ENCODE results near the gene CRB2. TPM values are rescaled to one million over a fixed set of nuclear protein-coding genes. Genes with fewer than 3 reads are reported as not detected.

Gene CRB2
- total and polyA plus RNA-seq, 2 of the 13 experiments (the other 11 are each of a cell fraction or from before 2014, with no cell fraction given): 0.01 to 0.29 TPM

DNA sequence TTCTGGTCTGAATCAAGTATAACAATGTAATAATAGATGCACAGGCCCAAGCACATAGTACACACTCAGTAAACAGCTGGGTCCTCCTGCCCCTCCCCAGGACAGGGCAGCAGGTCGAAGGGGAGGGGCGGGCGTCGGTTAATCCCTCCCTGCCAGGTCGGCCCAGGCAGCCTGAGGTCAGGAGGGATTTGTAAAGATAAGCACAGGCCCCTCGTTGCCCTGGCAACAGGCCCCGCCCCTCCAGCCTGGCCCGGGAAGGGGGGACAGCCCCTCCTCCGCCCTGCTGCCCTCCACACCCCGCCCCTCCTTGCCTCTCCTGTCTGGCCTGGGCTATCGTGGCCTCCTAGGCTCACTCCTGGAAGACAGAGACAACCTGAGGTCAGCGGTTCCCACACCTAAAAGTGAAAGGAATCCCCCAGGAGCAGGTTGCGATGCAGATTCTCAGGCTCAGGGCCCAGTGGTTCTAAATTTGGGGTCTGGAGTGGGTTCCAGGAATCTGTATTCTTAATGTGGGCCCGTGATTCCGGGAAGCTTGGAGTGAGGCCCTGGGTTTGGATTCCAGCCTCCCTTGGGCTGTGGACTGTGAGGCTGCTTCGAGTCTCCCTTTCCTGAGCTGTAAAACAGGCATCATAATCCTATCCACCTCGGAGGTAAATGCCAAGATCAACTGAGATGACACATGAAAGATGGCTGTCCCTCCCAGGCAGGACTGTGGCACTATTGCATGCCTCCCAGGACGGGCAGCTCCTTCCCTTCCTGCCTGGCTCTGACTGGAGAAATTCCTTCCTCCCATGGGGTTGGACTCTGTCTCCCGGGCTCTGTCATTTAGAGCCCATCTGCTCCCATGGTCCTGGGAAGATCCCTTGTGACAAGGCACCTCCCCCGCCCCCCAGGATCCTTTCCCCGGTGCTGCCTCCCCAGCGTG, 4.4 kb downstream of the CRB2 start:
- intact Hi-C loops (cut with micrococcal nuclease; ENCODE audit: unreplicated experiment): no loop called here
- TF ChIP-seq ZNF768 (CRISPR knock-in tag; IDR thresholded peaks at IDR 0.05) (peak; percentile 48; the same call in 1 of the 2 replicates), NR2F6 (IDR thresholded peaks at IDR 0.05) (peak; percentile 84), NR2F6 (CRISPR knock-in tag; IDR thresholded peaks at IDR 0.05) (peak; percentile 91), SP5 (CRISPR knock-in tag; IDR thresholded peaks at IDR 0.05; ENCODE audit: borderline replicate concordance, low read depth) (peak; percentile 97), FOXO1 (CRISPR knock-in tag; IDR thresholded peaks at IDR 0.05) (peak; percentile 48; the same call in 1 of the 2 replicates), U2AF2 (IDR thresholded peaks at IDR 0.05; ENCODE audit: low read depth, low read length) (0 out of 2 replicates have a peak, but pooled peaks have one; percentile 58), ZNF746 (CRISPR knock-in tag; IDR thresholded peaks at IDR 0.05) (peak; percentile 84), PHF21A (CRISPR knock-in tag; IDR thresholded peaks at IDR 0.05) (peak; percentile 56), ZNF615 (CRISPR knock-in tag; IDR thresholded peaks at IDR 0.05; ENCODE audit: borderline replicate concordance) (no peak), ISL2 (CRISPR knock-in tag; IDR thresholded peaks at IDR 0.05) (peak; percentile 52; the same call in 1 of the 2 replicates), ADNP (CRISPR knock-in tag; IDR thresholded peaks at IDR 0.05) (peak; percentile 27)
- TF ChIP-seq, protein P1, sequence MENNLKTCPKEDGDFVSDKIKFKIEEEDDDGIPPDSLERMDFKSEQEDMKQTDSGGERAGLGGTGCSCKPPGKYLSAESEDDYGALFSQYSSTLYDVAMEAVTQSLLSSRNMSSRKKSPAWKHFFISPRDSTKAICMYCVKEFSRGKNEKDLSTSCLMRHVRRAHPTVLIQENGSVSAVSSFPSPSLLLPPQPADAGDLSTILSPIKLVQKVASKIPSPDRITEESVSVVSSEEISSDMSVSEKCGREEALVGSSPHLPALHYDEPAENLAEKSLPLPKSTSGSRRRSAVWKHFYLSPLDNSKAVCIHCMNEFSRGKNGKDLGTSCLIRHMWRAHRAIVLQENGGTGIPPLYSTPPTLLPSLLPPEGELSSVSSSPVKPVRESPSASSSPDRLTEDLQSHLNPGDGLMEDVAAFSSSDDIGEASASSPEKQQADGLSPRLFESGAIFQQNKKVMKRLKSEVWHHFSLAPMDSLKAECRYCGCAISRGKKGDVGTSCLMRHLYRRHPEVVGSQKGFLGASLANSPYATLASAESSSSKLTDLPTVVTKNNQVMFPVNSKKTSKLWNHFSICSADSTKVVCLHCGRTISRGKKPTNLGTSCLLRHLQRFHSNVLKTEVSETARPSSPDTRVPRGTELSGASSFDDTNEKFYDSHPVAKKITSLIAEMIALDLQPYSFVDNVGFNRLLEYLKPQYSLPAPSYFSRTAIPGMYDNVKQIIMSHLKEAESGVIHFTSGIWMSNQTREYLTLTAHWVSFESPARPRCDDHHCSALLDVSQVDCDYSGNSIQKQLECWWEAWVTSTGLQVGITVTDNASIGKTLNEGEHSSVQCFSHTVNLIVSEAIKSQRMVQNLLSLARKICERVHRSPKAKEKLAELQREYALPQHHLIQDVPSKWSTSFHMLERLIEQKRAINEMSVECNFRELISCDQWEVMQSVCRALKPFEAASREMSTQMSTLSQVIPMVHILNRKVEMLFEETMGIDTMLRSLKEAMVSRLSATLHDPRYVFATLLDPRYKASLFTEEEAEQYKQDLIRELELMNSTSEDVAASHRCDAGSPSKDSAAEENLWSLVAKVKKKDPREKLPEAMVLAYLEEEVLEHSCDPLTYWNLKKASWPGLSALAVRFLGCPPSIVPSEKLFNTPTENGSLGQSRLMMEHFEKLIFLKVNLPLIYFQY (CRISPR knock-in tag; IDR thresholded peaks at IDR 0.05; ENCODE audit: borderline replicate concordance): peak; percentile 23; the same call in 1 of the 2 replicates
- TF ChIP-seq, protein P2, sequence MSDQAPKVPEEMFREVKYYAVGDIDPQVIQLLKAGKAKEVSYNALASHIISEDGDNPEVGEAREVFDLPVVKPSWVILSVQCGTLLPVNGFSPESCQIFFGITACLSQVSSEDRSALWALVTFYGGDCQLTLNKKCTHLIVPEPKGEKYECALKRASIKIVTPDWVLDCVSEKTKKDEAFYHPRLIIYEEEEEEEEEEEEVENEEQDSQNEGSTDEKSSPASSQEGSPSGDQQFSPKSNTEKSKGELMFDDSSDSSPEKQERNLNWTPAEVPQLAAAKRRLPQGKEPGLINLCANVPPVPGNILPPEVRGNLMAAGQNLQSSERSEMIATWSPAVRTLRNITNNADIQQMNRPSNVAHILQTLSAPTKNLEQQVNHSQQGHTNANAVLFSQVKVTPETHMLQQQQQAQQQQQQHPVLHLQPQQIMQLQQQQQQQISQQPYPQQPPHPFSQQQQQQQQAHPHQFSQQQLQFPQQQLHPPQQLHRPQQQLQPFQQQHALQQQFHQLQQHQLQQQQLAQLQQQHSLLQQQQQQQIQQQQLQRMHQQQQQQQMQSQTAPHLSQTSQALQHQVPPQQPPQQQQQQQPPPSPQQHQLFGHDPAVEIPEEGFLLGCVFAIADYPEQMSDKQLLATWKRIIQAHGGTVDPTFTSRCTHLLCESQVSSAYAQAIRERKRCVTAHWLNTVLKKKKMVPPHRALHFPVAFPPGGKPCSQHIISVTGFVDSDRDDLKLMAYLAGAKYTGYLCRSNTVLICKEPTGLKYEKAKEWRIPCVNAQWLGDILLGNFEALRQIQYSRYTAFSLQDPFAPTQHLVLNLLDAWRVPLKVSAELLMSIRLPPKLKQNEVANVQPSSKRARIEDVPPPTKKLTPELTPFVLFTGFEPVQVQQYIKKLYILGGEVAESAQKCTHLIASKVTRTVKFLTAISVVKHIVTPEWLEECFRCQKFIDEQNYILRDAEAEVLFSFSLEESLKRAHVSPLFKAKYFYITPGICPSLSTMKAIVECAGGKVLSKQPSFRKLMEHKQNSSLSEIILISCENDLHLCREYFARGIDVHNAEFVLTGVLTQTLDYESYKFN (CRISPR knock-in tag; conservative IDR thresholded peaks at IDR 0.05): peak; percentile 86
- TF ChIP-seq, protein P3, sequence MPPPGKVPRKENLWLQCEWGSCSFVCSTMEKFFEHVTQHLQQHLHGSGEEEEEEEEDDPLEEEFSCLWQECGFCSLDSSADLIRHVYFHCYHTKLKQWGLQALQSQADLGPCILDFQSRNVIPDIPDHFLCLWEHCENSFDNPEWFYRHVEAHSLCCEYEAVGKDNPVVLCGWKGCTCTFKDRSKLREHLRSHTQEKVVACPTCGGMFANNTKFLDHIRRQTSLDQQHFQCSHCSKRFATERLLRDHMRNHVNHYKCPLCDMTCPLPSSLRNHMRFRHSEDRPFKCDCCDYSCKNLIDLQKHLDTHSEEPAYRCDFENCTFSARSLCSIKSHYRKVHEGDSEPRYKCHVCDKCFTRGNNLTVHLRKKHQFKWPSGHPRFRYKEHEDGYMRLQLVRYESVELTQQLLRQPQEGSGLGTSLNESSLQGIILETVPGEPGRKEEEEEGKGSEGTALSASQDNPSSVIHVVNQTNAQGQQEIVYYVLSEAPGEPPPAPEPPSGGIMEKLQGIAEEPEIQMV (CRISPR knock-in tag; IDR thresholded peaks at IDR 0.05; ENCODE audit: low read depth): no peak

More for the DNA sequence above, 4.4 kb downstream of the CRB2 start:
- WGBS (ENCODE audit: low lambda C conversion rate): 0% methylated on average over 2 of the region's 22 CpGs
- H3K79me2 ChIP-seq (ENCODE audit: insufficient read depth, low read length): no peaks in the 10 kb centered on the region
- H3K27ac ChIP-seq (ENCODE audit: extremely low read length, insufficient read depth, low read length): no peak overlapping the region
- no peaks in the 10 kb centered on the region for H3K9me3 ChIP-seq (ENCODE audit: low read length)
- POLR2A ChIA-PET: no interaction called here
- peaks cover 89% of the 10 kb centered on the region for H3K4me1 ChIP-seq (ENCODE audit: insufficient read depth, low read length)
- BruUV-seq (replicated peaks): no TSS peak
- CTCF ChIA-PET (ENCODE audit: low intra/inter-chr PET ratio, low total read pairs): no interaction called here
- H4K20me1 ChIP-seq (ENCODE audit: insufficient read depth, low read length): no peaks in the 10 kb centered on the region
- H3K9ac ChIP-seq (ENCODE audit: insufficient read depth, low read depth, low read length): peak overlapping the region; percentile 39; the same call in 1 of the 2 replicates
- ATAC-seq (peak; percentile 62), FAIRE-seq (peak; percentile 95), DNase-seq (ENCODE audit: low spot score) (peak; percentile 90)
- H2AFZ ChIP-seq (ENCODE audit: low read length): no peak overlapping the region
- in situ Hi-C loops (cut with HindIII; ENCODE audit: extremely low pct_ligation_motif_present, low pct_unique_long_range_greater_than_20kb): no loop called here
- H3K4me2 ChIP-seq (ENCODE audit: low read depth, low read length): peak overlapping the region; percentile 95
- H3K27me3 ChIP-seq (ENCODE audit: control insufficient read depth in 1 of 2, insufficient read depth in 2 of 2, low read length in 2 of 2): peaks cover 4 to 25% of the 10 kb centered on the region in 2 experiments; a peak in 4 of 5 replicates
- H3K36me3 ChIP-seq (replicated peaks in 1 of 2; ENCODE audit: control insufficient read depth in 1 of 2, insufficient read depth in 2 of 2, low read length in 2 of 2): no peaks in the 10 kb centered on the region
- peak overlapping the region; percentile 32 to 68 (median 35); a peak in 5 of 6 replicates for H3K4me3 ChIP-seq (replicated peaks in 1 of 3; ENCODE audit: insufficient read depth in 1 of 3, low read depth in 2 of 3, low read length in 3 of 3)
